HepG2 (cell line): ENCODE data around the gene CSNK2A1. TPM values are rescaled to one million over a fixed set of nuclear protein-coding genes. Genes with fewer than 3 reads are reported as not detected.
"Not testable (repeated sequence)": the region's sequence is repeated elsewhere in the genome, so short reads cannot be mapped to it uniquely, and the experiment has no call there.

ENCODE experiments used
- CEBPB ChIP-seq: IDR thresholded peaks from 2 replicates; pipeline ENCODE4 v1.6.1; 2011; ENCODE audit warnings: low read depth, low read length, improper control_type of control experiment, borderline replicate concordance
- CREB1 ChIP-seq, 2 experiments: fragments of 450-650 bp in 1 of 2; IDR thresholded peaks; 2 replicates each; pipeline ENCODE4 v1.6.1; 2016 to 2017; ENCODE audit warnings: control low read depth in 1 of 2, mild to moderate bottlenecking in 1 of 2, missing compliant biosample characterization in 1 of 2, missing genetic modification characterization in 1 of 2
- DNMT3B ChIP-seq: conservative IDR thresholded peaks from 2 replicates; pipeline ENCODE4 v1.6.1; 2016; ENCODE audit warnings: missing biosample characterization, control low read depth
- GABPA ChIP-seq, 2 experiments: IDR thresholded peaks; 2 replicates each; pipeline ENCODE4 v1.6.1; 2011 to 2016; ENCODE audit warnings: low read depth in 2 of 2, low read length in 1 of 2, missing biosample characterization in 1 of 2, missing genetic modification characterization in 1 of 2
- KAT8 ChIP-seq: IDR thresholded peaks from 2 replicates; pipeline ENCODE4 v1.6.1; 2016; ENCODE audit warnings: missing genetic modification reagents, missing compliant biosample characterization
- MEF2D ChIP-seq: sonication (generic); formaldehyde crosslinking; IDR thresholded peaks from 2 replicates; pipeline ENCODE4 v1.5.1; 2020; ENCODE audit warnings: mild to moderate bottlenecking, missing genetic modification reagents
- MIXL1 ChIP-seq: IDR thresholded peaks from 2 replicates; pipeline ENCODE4 v1.6.1; 2016
- PAX8 ChIP-seq: sonication (generic); formaldehyde crosslinking; IDR thresholded peaks from 2 replicates; pipeline ENCODE4 v1.8.0; 2022; ENCODE audit warnings: mild to moderate bottlenecking, missing genetic modification reagents, borderline replicate concordance
- PPARG ChIP-seq: conservative IDR thresholded peaks from 2 replicates; pipeline ENCODE4 v1.6.1; 2016; ENCODE audit warnings: missing biosample characterization, missing genetic modification reagents
- RCOR2 ChIP-seq: IDR thresholded peaks from 2 replicates; pipeline ENCODE4 v1.6.1; 2016; ENCODE audit warnings: missing biosample characterization, missing genetic modification reagents
- RXRA ChIP-seq: sonication (generic); formaldehyde crosslinking; IDR thresholded peaks from 2 replicates; pipeline ENCODE4 v1.5.1; 2020; ENCODE audit warnings: missing genetic modification reagents
- SALL1 ChIP-seq: sonication (generic); formaldehyde crosslinking; IDR thresholded peaks from 2 replicates; pipeline ENCODE4 v1.8.0; 2022; ENCODE audit warnings: mild to moderate bottlenecking, missing genetic modification reagents
- SAP130 ChIP-seq: IDR thresholded peaks from 2 replicates; pipeline ENCODE4 v1.6.1; 2016; ENCODE audit warnings: low read depth
- SATB2 ChIP-seq: sonication (generic); formaldehyde crosslinking; IDR thresholded peaks from 2 replicates; pipeline ENCODE4 v1.5.0; 2020; ENCODE audit warnings: missing genetic modification reagents
- SKI ChIP-seq: fragments of 450-650 bp; IDR thresholded peaks from one replicate; pipeline ENCODE4 v1.6.1; 2018; ENCODE audit warnings: mild to moderate bottlenecking; ENCODE audit not compliant: partially characterized antibody
- ZBTB7B ChIP-seq: sonication (generic); formaldehyde crosslinking; IDR thresholded peaks from 2 replicates; pipeline ENCODE4 v1.4.0; 2020; ENCODE audit warnings: missing genetic modification reagents
- ZEB1 ChIP-seq: IDR thresholded peaks from 2 replicates; pipeline ENCODE4 v1.6.1; 2012; ENCODE audit warnings: mild to moderate bottlenecking, low read depth, inconsistent platforms; ENCODE audit not compliant: insufficient replicate concordance
- ZNF12 ChIP-seq: sonication (generic); formaldehyde crosslinking; IDR thresholded peaks from 2 replicates; pipeline ENCODE4 v1.5.0; 2020; ENCODE audit warnings: missing genetic modification reagents
- ZNF124 ChIP-seq: sonication (generic); formaldehyde crosslinking; IDR thresholded peaks from 2 replicates; pipeline ENCODE4 v1.4.0; 2020; ENCODE audit warnings: missing genetic modification reagents
- ZNF224 ChIP-seq: sonication (generic); formaldehyde crosslinking; IDR thresholded peaks from 2 replicates; pipeline ENCODE4 v1.5.0; 2020; ENCODE audit warnings: mild to moderate bottlenecking, missing genetic modification reagents
- ZNF292 ChIP-seq: sonication (generic); formaldehyde crosslinking; IDR thresholded peaks from 2 replicates; pipeline ENCODE4 v1.8.1; 2022; ENCODE audit warnings: mild to moderate bottlenecking, low read depth, missing genetic modification reagents, borderline replicate concordance
- ZNF543 ChIP-seq: sonication (generic); formaldehyde crosslinking; IDR thresholded peaks from 2 replicates; pipeline ENCODE4 v1.4.0; 2020; ENCODE audit warnings: mild to moderate bottlenecking, missing genetic modification reagents
- ZNF644 ChIP-seq: IDR thresholded peaks from 2 replicates; pipeline ENCODE4 v1.6.1; 2016; ENCODE audit warnings: low read depth
- polyA plus RNA-seq, 8 experiments: library from polyadenylated mRNA; depleted of rRNA in 3 of 8; stranded (reverse) in 7 of 8; unstranded in 1 of 8; fragments of >200 nt; fragmentation: Illumina TruSeq in 4 of 8; extraction: Trizol in 4 of 8; gene quantifications; 2 replicates each; pipeline versions ENCODE4 v1.2.1 to v1.2.3, GENCODE V29; 2011 to 2016; ENCODE audit warnings: low read depth in 4 of 8, missing spikeins in 1 of 8, mixed read lengths in 1 of 8; ENCODE audit not compliant: insufficient read depth in 1 of 8
- total RNA-seq, 5 experiments: library from RNA; depleted of rRNA; stranded (reverse); fragments of >200 nt; fragmentation: Illumina TruSeq; extraction: Trizol; gene quantifications; 2 replicates each; pipeline ENCODE4 v1.2.3, GENCODE V29; 2016; ENCODE audit warnings: low read depth in 1 of 5
- TF ChIP-seq, protein P1 (sequence below): sonication (generic); formaldehyde crosslinking; conservative IDR thresholded peaks from 2 replicates; pipeline ENCODE4 v1.4.0; 2020; ENCODE audit warnings: missing genetic modification reagents
- TF ChIP-seq, protein P2 (sequence below): IDR thresholded peaks from 2 replicates; pipeline ENCODE4 v1.6.1; 2012; ENCODE audit warnings: low read depth, low read length, improper control_type of control experiment
- TF ChIP-seq, protein P3 (sequence below): sonication (generic); formaldehyde crosslinking; IDR thresholded peaks from 2 replicates; pipeline ENCODE4 v1.4.0; 2020; ENCODE audit warnings: missing genetic modification reagents

The CSNK2A1 gene
- total and polyA plus RNA-seq, 2 of the 13 experiments (the other 11 are each of a cell fraction or from before 2014, with no cell fraction given), result 153 to 231 TPM

DNA sequence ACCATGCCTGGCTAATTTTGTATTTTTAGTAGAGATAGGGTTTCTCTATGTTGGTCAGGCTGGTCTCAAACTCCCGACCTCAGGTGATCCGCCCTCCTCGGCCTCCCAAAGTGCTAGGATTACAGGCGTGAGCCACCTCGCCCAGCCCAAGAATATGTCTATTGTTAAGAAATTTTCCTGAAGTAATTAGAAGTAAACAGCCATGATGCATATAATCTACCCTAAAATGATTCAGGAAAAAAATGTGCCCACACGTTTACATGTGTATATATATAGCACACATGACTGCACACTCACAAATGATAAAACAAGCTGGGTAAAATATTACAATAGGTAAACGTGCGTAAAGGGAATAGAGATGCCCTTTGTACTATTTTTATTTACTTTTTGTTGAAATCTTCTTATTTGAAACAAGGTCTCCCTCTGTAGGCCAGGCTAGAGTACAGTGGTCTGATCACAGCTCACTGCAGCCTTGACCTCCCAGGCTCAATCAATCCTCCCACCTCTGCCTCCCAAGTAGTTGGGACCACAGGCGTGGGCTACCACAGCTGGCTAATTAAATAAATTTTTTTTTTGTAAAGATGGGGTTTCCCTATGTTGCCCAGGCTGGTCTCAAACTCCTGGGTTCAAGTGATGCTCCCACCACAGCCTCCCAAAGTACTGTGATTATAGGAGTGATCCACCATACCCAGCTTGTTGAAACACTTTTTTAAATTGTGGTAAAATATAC, 33.1 kb downstream of the CSNK2A1 start (continued):
- TF ChIP-seq, protein P1, sequence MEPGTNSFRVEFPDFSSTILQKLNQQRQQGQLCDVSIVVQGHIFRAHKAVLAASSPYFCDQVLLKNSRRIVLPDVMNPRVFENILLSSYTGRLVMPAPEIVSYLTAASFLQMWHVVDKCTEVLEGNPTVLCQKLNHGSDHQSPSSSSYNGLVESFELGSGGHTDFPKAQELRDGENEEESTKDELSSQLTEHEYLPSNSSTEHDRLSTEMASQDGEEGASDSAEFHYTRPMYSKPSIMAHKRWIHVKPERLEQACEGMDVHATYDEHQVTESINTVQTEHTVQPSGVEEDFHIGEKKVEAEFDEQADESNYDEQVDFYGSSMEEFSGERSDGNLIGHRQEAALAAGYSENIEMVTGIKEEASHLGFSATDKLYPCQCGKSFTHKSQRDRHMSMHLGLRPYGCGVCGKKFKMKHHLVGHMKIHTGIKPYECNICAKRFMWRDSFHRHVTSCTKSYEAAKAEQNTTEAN (CRISPR knock-in tag), result peak; percentile 83; the same call in 1 of the 2 replicates
- TF ChIP-seq ZNF124, result 0 out of 2 replicates have a peak, but pooled peaks have one; percentile 32
- peak; percentile 56 for TF ChIP-seq SKI
- peak; percentile 97 for TF ChIP-seq PPARG (CRISPR knock-in tag)
- TF ChIP-seq ZNF292 (CRISPR knock-in tag), result peak; percentile 73; the same call in 1 of the 2 replicates
- TF ChIP-seq CEBPB, result peak; percentile 15; the same call in 1 of the 2 replicates
- TF ChIP-seq MEF2D (CRISPR knock-in tag), result peak; percentile 88
- TF ChIP-seq ZNF12 (CRISPR knock-in tag), result peak; percentile 71
- TF ChIP-seq ZNF543 (CRISPR knock-in tag), result peak; percentile 44; the same call in 1 of the 2 replicates
- 0 out of 2 replicates have a peak, but pooled peaks have one; percentile 37 for TF ChIP-seq SATB2
- TF ChIP-seq DNMT3B (CRISPR knock-in tag), result 0 out of 2 replicates have a peak, but pooled peaks have one; percentile 61
- peak; percentile 96 for TF ChIP-seq SALL1 (CRISPR knock-in tag)
- peak; percentile 53 for TF ChIP-seq ZEB1
- TF ChIP-seq KAT8 (CRISPR knock-in tag), result peak; percentile 80
- TF ChIP-seq ZBTB7B (CRISPR knock-in tag), result peak; percentile 94
- TF ChIP-seq ZNF644, result peak; percentile 44; the same call in 1 of the 2 replicates
- peak; percentile 95 for TF ChIP-seq RCOR2 (CRISPR knock-in tag)
- 0 out of 2 replicates have a peak, but pooled peaks have one; percentile 37 for TF ChIP-seq PAX8 (CRISPR knock-in tag)
- TF ChIP-seq SAP130 (CRISPR knock-in tag), result peak; percentile 90
- TF ChIP-seq GABPA (IDR thresholded peaks at IDR 0.05; ENCODE audit: low read depth, low read length); CREB1 (IDR thresholded peaks at IDR 0.05): not testable (repeated sequence)
- TF ChIP-seq GABPA (CRISPR knock-in tag; IDR thresholded peaks at IDR 0.05; ENCODE audit: low read depth), result peak; percentile 46; the same call in 1 of the 2 replicates
- peak; percentile 94 for TF ChIP-seq MIXL1 (CRISPR knock-in tag)
- 0 out of 2 replicates have a peak, but pooled peaks have one; percentile 73 for TF ChIP-seq ZNF224 (CRISPR knock-in tag)
- TF ChIP-seq RXRA (CRISPR knock-in tag), result peak; percentile 80; the same call in 1 of the 2 replicates
- TF ChIP-seq, protein P2, sequence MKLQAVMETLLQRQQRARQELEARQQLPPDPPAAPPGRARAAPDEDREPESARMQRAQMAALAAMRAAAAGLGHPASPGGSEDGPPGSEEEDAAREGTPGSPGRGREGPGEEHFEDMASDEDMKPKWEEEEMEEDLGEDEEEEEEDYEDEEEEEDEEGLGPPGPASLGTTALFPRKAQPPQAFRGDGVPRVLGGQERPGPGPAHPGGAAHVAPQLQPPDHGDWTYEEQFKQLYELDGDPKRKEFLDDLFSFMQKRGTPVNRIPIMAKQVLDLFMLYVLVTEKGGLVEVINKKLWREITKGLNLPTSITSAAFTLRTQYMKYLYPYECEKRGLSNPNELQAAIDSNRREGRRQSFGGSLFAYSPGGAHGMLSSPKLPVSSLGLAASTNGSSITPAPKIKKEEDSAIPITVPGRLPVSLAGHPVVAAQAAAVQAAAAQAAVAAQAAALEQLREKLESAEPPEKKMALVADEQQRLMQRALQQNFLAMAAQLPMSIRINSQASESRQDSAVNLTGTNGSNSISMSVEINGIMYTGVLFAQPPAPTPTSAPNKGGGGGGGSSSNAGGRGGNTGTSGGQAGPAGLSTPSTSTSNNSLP, result peak; percentile 99
- 0 out of 2 replicates have a peak, but pooled peaks have one; percentile 25 for TF ChIP-seq CREB1 (CRISPR knock-in tag; IDR thresholded peaks at IDR 0.05)
- TF ChIP-seq, protein P3, sequence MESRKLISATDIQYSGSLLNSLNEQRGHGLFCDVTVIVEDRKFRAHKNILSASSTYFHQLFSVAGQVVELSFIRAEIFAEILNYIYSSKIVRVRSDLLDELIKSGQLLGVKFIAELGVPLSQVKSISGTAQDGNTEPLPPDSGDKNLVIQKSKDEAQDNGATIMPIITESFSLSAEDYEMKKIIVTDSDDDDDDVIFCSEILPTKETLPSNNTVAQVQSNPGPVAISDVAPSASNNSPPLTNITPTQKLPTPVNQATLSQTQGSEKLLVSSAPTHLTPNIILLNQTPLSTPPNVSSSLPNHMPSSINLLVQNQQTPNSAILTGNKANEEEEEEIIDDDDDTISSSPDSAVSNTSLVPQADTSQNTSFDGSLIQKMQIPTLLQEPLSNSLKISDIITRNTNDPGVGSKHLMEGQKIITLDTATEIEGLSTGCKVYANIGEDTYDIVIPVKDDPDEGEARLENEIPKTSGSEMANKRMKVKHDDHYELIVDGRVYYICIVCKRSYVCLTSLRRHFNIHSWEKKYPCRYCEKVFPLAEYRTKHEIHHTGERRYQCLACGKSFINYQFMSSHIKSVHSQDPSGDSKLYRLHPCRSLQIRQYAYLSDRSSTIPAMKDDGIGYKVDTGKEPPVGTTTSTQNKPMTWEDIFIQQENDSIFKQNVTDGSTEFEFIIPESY (CRISPR knock-in tag), result peak; percentile 65
